Smooth muscle cell (in vitro differentiated cells): ENCODE measurements around the gene TMEM63A. TPM values are rescaled to one million over a fixed set of nuclear protein-coding genes. Genes with fewer than 3 reads are reported as not detected.
"Not testable (repeated sequence)": the region's sequence is repeated elsewhere in the genome, so short reads cannot be mapped to it uniquely, and the experiment has no call there.

Experiments used
- DNase-seq: peaks from one replicate; lab custom pipeline; 2025; ENCODE audit not compliant: unreplicated experiment; lab: John Stamatoyannopoulos, UW
- H2AFZ ChIP-seq: fragments of 200-600 bp; sonication (generic); 2 replicates; pipeline ENCODE4 v1.6.0; 2016; ENCODE audit warnings: antibody characterized with exemption, low read depth, mild to moderate bottlenecking
- H3F3A ChIP-seq: fragments of 200-600 bp; sonication (generic); 2 replicates; pipeline ENCODE4 v1.6.0; 2017; ENCODE audit warnings: antibody characterized with exemption, low read depth
- H3K27ac ChIP-seq: fragments of 200-600 bp; sonication (generic); 2 replicates; pipeline ENCODE4 v1.5.1; 2016; ENCODE audit warnings: low read depth, mild to moderate bottlenecking
- H3K27me3 ChIP-seq: fragments of 200-600 bp; sonication (generic); 2 replicates; pipeline ENCODE4 v1.6.1; 2016; ENCODE audit warnings: low read depth, mild to moderate bottlenecking
- H3K36me3 ChIP-seq: fragments of 200-600 bp; sonication (generic); 2 replicates; pipeline ENCODE4 v1.5.1; 2016; ENCODE audit warnings: low read depth
- H3K4me1 ChIP-seq: fragments of 200-600 bp; sonication (generic); 2 replicates; pipeline ENCODE4 v1.5.1; 2016; ENCODE audit warnings: low read depth
- H3K4me2 ChIP-seq: fragments of 200-600 bp; sonication (generic); 2 replicates; pipeline ENCODE4 v1.6.0; 2016; ENCODE audit warnings: mild to moderate bottlenecking
- H3K4me3 ChIP-seq: fragments of 200-600 bp; sonication (generic); 2 replicates; pipeline ENCODE4 v1.5.1; 2016; ENCODE audit warnings: mild to moderate bottlenecking
- H3K79me2 ChIP-seq: fragments of 200-600 bp; sonication (generic); 2 replicates; pipeline ENCODE4 v1.6.0; 2016; ENCODE audit warnings: low read depth, mild to moderate bottlenecking
- H3K9ac ChIP-seq: fragments of 200-600 bp; sonication (generic); 2 replicates; pipeline ENCODE4 v1.6.0; 2016; ENCODE audit warnings: low read depth
- H3K9me3 ChIP-seq: fragments of 200-600 bp; sonication (generic); replicated peaks from 2 replicates; pipeline ENCODE4 v1.5.1; 2016; ENCODE audit warnings: low read depth
- H4K20me1 ChIP-seq: fragments of 200-600 bp; sonication (generic); 2 replicates; pipeline ENCODE4 v1.6.0; 2016; ENCODE audit warnings: low read depth
- WGBS: methylation state at CpG from one replicate; pipeline ENCODE4 v1.1.7; 2016; ENCODE audit warnings: low lambda C conversion rate; 5-methylcytosine and 5-hydroxymethylcytosine counted together
- polyA plus RNA-seq: library from polyadenylated mRNA; unstranded; fragments of >200 nt; fragmentation: Nextera tagmentation; extraction: Ambion mirVana; gene quantifications from 2 replicates; pipeline ENCODE4 v1.2.1, GENCODE V29; 2016
- total RNA-seq: library from RNA; depleted of rRNA; stranded (reverse); fragments of >200 nt; gene quantifications from 2 replicates; pipeline ENCODE4 v1.2.3, GENCODE V29; 2014
- TF ChIP-seq, protein P1 (sequence below): fragments of 200-600 bp; sonication (generic); IDR thresholded peaks from 2 replicates; pipeline ENCODE4 v1.5.1; 2017; ENCODE audit warnings: borderline replicate concordance, mild to moderate bottlenecking, antibody characterized with exemption; ENCODE audit not compliant: insufficient read depth, poor library complexity, severe bottlenecking

The TMEM63A gene
- total and polyA plus RNA-seq, 2 experiments from 2014 or later, result 10.9 to 12.0 TPM

- H3K9me3 ChIP-seq, result no peaks in the 10 kb centered on the region
- DNase-seq, result no peak
- H3K79me2 ChIP-seq, result no peaks in the 10 kb centered on the region
- no peaks in the 10 kb centered on the region for H3K36me3 ChIP-seq
- TF ChIP-seq, protein P1, sequence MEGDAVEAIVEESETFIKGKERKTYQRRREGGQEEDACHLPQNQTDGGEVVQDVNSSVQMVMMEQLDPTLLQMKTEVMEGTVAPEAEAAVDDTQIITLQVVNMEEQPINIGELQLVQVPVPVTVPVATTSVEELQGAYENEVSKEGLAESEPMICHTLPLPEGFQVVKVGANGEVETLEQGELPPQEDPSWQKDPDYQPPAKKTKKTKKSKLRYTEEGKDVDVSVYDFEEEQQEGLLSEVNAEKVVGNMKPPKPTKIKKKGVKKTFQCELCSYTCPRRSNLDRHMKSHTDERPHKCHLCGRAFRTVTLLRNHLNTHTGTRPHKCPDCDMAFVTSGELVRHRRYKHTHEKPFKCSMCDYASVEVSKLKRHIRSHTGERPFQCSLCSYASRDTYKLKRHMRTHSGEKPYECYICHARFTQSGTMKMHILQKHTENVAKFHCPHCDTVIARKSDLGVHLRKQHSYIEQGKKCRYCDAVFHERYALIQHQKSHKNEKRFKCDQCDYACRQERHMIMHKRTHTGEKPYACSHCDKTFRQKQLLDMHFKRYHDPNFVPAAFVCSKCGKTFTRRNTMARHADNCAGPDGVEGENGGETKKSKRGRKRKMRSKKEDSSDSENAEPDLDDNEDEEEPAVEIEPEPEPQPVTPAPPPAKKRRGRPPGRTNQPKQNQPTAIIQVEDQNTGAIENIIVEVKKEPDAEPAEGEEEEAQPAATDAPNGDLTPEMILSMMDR, result no peak
- no peaks in the 10 kb centered on the region for H4K20me1 ChIP-seq
- no peaks in the 10 kb centered on the region for H3K4me1 ChIP-seq
- H3K4me2 ChIP-seq, result no peak overlapping the region
- no peaks in the 10 kb centered on the region for H3F3A ChIP-seq
- H3K27me3 ChIP-seq, result peaks cover 6% of the 10 kb centered on the region
- no peak overlapping the region for H3K9ac ChIP-seq
- no peak overlapping the region for H3K4me3 ChIP-seq
- H2AFZ ChIP-seq, result no peak overlapping the region
- WGBS, result 87% methylated on average over 5 of the region's 5 CpGs
- H3K27ac ChIP-seq, result no peak overlapping the region
Measured at GRCh38 chr1:225889743-225890142, 7.6 kb upstream of the TMEM63A start.

- TF ChIP-seq, protein P1, result no peak
- WGBS, result 65% methylated on average over 11 of the region's 11 CpGs
- no peak for DNase-seq
- Histone ChIP-seq H2AFZ (no peak within 1 kb of the TSS), H3K36me3 (no peaks in the 10 kb centered on the region), H3K9ac (no peak within 1 kb of the TSS), H3K27ac (no peak within 1 kb of the TSS), H3K9me3 (no peaks in the 10 kb centered on the region), H3K4me1 (no peaks in the 10 kb centered on the region), H3F3A (no peaks in the 10 kb centered on the region), H3K27me3 (peaks cover 6% of the 10 kb centered on the region), H3K79me2 (no peaks in the 10 kb centered on the region), H4K20me1 (no peaks in the 10 kb centered on the region), H3K4me2 (no peak within 1 kb of the TSS), H3K4me3 (no peak within 1 kb of the TSS)
Measured at GRCh38 chr1:225888898-225889601, 6.9 kb upstream of the TMEM63A start, which contains the start of gene LEFTY1. LEFTY1 (minus strand) TSS chr1:225889146; CDS start chr1:225889066, 80 bp downstream.

DNA sequence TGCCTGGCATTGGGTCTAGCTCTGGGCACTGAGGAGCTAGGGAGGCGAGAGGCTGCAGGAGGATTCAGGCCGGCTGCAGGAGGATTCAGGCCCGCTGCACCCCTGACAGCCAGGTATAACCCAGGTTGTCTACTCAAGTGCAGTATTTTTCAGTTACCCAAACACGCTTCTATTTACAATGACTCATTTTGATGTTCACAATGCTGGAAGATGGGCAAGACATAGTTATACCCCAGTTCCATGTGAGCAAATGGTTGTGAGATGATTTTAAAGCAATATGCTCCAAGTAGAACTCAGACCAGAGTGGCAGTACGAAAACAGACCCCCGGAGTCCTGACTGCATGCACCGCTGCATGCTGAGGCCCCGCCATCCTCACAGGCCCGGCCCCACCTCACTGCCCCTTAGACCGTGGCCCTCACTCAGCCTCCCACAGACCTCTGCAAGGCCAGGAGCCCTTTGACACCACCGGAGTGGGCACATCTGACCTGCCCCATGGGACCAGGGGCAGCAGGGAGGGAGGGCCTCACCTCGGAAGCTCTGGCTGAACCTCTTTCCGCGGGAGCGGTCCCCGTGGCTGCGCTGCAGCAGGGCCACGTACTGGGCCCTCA lies 6.2 kb upstream of the TMEM63A start:
- no peak overlapping the region for H3K4me2 ChIP-seq

DNA sequence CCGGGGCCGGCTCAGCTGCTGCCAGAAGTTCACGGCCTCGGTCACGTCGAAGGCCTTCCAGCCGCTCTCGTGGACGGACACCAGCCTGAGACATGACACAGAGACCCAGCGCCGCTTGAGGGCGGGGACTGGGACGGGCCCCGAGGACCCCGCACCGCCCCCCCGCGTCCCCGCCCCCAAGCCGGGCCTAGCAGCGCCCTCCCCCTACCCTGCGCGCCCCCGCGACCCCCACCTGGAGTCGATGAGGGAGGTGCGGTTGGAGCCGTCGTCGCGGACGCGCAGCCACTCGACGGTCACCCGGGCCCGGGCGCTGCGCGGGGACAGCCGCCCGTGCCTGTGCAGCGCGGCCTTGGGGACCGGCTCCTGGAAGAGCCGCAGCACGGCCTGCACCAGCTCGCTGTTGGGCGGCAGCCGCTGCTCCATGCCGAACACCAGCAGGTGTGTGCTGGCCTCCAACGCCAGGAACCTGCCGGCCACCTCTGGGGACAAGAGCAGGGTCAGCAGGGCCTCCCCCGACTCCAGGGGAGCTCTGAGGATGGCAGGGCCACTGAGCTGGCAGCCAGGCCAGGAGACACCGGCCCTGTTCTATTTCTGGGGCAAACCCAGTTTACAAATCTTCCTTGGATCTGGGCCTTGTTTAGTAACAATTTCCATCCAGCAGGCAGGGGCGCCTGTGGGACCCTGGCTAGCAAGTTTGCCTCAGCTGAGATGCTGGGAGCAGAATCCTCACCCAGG lies 5.5 kb upstream of the TMEM63A start:
- H3K9ac ChIP-seq, H3K36me3 ChIP-seq, H2AFZ ChIP-seq, H3K27me3 ChIP-seq, DNase-seq, H4K20me1 ChIP-seq, H3K4me3 ChIP-seq, H3K4me1 ChIP-seq, H3K79me2 ChIP-seq, H3K4me2 ChIP-seq, H3K9me3 ChIP-seq, H3F3A ChIP-seq, H3K27ac ChIP-seq: not testable (repeated sequence)
- WGBS, result 35% methylated on average over 7 of the region's 56 CpGs

More for the DNA sequence above, 6.2 kb upstream of the TMEM63A start:
- TF ChIP-seq, protein P1, result no peak
- Histone ChIP-seq H3K4me1 (no peaks in the 10 kb centered on the region), H2AFZ (no peak overlapping the region), H3K79me2 (no peaks in the 10 kb centered on the region), H4K20me1 (no peaks in the 10 kb centered on the region), H3K27ac (no peak overlapping the region), H3K4me3 (no peak overlapping the region), H3K9me3 (no peaks in the 10 kb centered on the region), H3K27me3 (peaks cover 6% of the 10 kb centered on the region), H3F3A (no peaks in the 10 kb centered on the region), H3K9ac (no peak overlapping the region), H3K36me3 (no peaks in the 10 kb centered on the region)
- DNase-seq, result no peak
- WGBS, result 80% methylated on average over 18 of the region's 18 CpGs
